ENCODE measurements around the gene RWDD2A. TPM values are rescaled to one million over a fixed set of nuclear protein-coding genes. Genes with fewer than 3 reads are reported as not detected.
A peak's percentile ranks its signal among the peaks of the same experiment; 100 is the strongest.
"Not testable (repeated sequence)": the region's sequence is repeated elsewhere in the genome, so short reads cannot be mapped to it uniquely, and the experiment has no call there.

The RWDD2A gene
- total RNA-seq (2014; rRNA removed; shearing (Covaris generic)) = 3.7 and 4.8 TPM in 2 replicates

DNA sequence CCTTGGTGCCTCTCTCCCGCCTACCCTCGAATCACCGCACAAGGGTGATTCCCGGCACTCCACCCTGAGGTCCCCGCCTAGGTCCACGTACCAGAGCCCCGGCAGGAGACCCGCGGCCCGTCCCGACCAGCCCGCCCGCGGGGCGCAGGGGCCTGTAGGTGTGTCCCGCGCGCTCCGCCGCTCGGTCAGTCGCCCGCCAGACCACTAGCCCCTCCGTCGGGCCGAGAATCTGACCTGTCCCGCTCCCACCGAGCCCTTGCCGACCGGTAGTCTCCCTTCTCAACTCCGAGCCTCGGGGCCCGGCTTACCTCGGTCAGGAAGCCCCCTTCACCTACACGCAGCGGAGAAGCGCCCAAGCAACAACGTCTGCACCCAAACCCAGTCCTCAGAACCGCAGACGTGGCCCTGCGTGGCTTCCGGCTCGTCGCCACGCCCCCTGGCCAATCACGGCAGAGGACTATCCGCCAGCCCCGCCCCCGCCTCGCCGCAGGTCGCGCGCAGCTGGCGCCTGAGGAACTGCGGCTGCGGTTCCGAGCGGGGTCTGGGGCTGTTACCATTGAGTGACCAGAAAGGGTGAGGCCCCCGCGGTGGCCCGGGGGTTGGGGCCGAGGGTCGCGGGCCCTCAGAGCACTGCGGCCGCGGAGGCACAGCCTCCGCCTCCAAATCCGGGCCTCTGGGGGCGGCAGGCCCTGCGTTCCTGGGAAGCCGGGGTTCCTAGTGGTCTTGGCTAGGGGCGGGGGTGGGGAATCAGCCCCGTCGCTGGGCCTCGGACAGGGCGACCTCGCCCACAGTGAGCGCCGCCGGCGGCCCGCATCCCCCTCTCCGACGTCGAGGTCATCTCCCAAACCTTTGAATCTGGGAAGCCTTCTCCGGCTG lies at the start of gene RWDD2A, which contains the start of gene PGM3:
TSS of gene RWDD2A (plus strand) at position 487 of the 876 bp plus-strand sequence. CDS start 1,095 bp downstream, outside the sequence.
TSS of gene PGM3 (minus strand) at position 395 of the 876 bp plus-strand sequence. CDS start 2,253 bp downstream, outside the sequence.
- DNase-seq (ENCODE audit: low spot score) = peak; percentile 65

DNA sequence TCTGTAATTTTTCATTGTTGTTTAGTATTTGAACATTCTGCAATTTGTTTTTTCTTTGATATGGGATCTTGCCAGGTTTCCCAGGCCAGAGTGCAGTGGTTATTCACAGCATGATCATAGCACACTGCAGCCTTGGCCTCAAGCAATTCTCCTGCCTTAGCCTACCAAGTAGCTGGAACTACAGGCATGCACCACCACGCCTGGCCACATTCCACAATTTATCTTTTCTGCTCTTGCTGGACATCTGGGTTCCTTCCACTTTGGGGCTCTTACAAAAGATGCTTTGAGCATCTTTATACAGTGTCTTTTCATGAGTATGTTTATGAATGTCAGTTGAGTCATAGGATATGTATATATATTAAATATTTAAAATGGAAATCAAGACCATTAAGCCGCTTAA lies 42.0 kb upstream of the RWDD2A start:
- DNase-seq (ENCODE audit: low spot score) = no peak

DNA sequence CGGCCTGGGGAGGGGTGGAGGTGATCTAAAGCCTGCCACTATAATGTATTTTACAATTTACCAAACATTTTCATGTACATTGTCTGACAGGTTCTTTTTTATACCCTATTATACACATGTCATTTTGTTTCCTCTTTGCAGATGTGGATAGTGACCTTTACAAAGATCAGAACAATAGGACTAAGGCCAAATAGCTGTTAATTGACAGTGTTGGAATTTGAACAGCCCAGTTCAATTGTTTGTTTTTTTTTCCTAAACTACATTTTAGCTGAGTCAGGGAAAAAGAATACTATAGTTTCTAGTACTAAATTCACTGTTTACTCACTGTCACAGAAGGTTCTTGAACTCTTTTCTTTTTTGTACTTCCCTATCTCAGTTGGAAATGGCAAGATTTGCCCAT lies 40.2 kb upstream of the RWDD2A start:
- no peak for DNase-seq (ENCODE audit: low spot score)

GRCh38 chr6:83153883-83154521 lies 39.2 kb upstream of the RWDD2A start:
- no peak for DNase-seq (ENCODE audit: low spot score)

DNA sequence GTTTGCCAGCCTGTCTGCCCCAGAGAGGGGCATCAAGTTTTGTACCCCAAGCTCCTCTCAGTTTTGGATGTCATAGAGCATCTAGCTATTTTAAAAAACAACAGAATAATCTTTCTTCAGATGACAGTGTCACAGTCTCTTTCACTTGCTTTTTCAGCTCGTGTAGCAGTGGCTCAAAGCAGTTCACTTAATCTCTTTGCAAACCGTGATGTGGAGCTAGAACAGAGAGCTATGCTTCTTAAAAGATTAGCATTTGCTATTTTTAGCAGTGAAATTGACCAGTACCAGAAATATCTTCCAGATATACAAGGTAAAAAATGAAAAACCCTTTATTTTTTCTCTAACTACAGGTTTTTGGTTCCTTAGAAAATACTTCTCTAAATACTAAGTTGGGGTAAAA lies 37.4 kb upstream of the RWDD2A start:
- no peak for DNase-seq (ENCODE audit: low spot score)

GRCh38 chr6:83160167-83160566 lies 33.0 kb upstream of the RWDD2A start:
- DNase-seq (ENCODE audit: low spot score) = no peak

DNA sequence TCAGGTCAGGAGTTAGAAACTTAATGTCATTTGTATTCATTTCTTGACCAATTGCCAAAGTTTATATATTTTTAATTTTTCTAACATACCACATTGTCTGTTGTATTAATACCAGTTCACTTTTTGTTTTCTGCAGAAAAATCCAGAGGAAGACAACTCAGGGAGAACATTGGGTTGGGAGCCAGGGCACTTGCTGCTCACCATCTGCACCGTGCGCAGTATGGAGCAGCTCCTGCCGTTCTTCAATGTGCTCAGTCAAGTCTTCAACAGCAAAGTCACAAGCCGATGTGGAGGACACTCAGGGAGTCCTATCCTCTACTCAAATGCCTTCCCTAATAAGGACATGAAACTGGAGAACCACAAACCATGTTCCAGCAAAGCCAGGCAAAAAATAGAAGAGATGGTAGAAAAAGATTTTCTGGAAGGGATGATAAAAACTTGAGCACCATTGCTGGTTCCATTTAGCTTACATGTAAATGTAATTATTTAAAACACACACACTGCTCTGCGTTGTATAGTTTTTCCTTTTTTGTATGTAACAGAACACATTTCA lies 25.4 kb upstream of the RWDD2A start:
- no peak for DNase-seq (ENCODE audit: low spot score)

- no peak for DNase-seq (ENCODE audit: low spot score)
Measured at GRCh38 chr6:83168556-83168955, 24.6 kb upstream of the RWDD2A start.

DNA sequence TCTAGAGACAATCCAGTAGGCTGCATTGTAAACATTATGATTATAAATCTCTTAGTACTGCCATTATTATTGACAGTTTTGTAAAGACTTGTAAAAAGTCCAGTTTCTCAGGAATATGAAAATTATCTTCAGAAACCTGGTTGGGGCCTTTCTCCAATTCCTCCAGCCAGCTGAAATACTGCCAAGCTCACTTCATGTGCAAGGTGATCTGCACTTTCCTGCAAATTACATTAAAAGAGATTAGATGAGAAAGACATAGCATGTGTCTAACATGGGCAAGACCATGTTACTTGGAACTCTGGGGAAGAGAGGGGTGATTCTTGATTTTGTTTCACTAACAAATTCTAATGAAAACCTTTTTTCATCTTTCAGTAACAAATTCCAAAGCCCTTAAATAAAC lies 24.1 kb upstream of the RWDD2A start:
- DNase-seq (ENCODE audit: low spot score) = no peak

GRCh38 chr6:83169511-83169910 lies 23.6 kb upstream of the RWDD2A start:
- DNase-seq (ENCODE audit: low spot score) = no peak

DNA sequence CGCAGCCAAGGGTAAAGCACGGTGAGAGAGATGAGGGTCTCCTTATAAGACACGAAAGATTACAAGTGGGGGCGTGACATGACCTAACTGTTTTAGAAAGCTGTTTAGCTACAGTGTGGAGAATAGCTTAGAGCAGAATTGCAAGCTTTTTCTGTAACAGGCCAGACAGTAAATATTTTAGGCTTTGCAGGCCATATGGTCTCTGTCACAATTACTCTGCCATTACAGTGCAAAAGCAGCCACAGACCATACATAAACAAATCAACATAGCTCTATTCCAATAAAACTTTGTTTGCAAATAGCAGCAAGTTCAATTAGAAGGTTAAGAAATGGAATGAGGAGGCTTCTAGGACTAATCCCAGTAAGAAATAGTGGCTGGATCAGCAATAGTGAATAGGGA lies 16.9 kb upstream of the RWDD2A start:
- no peak for DNase-seq (ENCODE audit: low spot score)

GRCh38 chr6:83180426-83180950 lies 12.7 kb upstream of the RWDD2A start:
- DNase-seq (ENCODE audit: low spot score) = no peak

DNA sequence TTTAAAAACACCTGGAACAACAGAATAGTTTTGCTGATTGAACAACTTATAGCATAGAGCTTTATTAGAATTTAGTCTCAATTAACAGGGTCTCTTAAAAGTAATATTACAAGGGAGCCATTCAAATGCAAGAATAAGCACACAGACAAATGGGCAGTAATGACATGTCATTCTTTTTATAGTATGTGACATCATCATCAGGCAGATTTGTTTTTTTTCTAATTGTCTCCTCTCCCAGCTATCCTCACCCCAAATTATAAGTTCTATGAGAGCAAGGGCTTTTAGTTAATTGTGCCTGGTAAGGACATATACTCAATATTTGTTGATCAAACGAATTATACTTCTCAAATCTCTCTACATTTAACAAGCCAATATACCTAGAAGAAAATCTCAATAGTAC lies 11.0 kb upstream of the RWDD2A start:
- DNase-seq (ENCODE audit: low spot score) = no peak

DNA sequence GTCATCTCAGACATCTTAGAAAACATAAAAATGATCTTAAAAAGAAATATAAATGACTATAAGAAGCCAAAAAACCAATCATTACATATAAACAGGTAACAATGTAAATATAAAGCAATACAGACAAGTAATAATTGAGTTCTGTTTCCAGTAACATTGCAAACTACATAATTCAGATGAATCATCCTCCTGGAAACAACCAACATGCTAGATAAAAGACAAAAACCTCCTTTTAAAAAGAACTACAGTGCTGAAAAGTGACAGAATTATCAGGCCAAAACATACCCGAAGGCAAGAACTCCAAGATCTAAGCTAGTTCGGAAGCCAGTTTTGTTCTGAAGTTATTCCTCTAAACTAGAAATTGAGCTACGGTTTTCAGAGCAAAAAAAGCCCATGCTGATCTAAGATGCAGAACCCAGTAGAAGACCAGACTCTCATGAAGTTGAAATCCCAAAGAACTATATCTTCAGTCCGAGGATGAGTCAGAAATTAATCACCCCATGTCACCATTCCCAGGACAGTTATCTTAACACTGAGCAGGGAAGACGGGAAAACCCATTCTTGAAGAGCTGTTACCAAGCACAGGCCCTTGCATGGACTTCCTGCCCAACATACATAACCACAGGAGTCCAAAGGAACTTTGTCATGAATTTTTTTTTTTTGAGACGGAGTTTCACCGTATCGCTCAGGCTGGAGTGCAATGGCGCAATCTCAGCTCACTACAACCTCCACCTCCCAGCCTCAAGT lies 9.9 kb upstream of the RWDD2A start:
- DNase-seq (ENCODE audit: low spot score) = peak; percentile 92

- DNase-seq (ENCODE audit: low spot score) = no peak
Measured at GRCh38 chr6:83185096-83185495, 8.1 kb upstream of the RWDD2A start.

- no peak for DNase-seq (ENCODE audit: low spot score)
Measured at GRCh38 chr6:83188501-83188900, 4.7 kb upstream of the RWDD2A start.

- DNase-seq (ENCODE audit: low spot score) = no peak
Measured at GRCh38 chr6:83190626-83191025, 2.5 kb upstream of the RWDD2A start.

- not testable (repeated sequence) for DNase-seq (ENCODE audit: low spot score)
Measured at GRCh38 chr6:83191974-83192373, 1.2 kb upstream of the RWDD2A start.

DNA sequence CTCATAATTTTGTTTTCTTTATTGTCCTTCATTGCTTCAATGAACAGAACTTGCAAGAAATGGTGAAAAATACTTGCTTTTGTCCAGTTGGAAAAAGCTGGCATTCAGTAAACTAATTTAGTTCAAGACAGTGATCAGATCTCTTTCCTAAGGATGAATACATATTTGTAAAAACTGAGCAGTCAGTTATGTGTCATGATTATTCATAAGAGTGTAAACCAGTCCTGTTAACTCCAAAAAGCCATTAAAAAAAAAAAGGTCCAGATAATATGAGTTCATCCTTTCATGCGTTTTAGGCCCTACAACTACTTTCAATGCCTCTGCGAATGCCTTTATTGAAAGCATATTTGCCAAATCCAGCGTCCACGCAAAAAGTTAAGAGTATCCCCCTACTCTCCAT lies 701 bp upstream of the RWDD2A start:
- DNase-seq (ENCODE audit: low spot score) = no peak

DNA sequence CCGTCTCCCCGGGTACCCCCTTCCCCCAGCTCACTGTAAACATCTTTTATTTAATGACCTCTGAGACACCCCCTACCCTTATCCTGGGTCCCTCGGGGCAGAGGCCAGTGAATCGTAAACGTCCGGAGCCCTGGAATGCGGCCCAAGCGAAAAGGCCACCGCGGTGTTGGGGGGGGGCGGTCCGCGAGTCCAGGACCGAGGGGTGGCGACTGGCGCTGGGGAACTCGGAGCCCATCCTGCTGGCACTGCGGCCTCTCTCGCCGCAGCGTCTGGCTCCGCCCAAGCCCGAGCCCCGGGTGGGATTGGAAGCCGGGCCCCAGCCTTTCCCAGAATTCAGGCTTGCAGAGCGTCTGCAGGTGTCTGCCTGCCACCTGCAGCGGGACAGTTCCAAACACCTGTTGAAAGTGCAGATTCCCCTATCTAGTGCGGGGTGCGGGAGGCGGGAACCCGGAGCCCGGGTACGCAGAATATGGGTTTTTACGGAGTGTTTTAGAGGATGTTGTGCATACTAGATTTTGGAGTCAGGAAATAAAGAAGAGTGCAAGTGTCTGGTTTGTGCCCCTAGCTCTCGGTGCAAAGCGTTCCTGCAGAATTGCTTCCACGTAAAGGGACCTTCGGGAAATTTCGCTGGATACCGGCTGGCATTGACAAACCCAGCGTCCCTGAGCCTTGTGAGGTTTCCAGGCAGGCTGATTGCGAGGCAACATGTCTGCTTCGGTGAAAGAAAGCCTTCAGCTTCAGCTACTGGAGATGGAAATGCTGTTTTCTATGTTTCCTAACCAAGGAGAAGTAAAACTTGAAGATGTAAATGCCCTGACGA lies 800 bp downstream of the RWDD2A start:
- DNase-seq (ENCODE audit: low spot score) = no peak
